IPS-NIHi7 (cell line): ENCODE results near the gene PRRX1.

Source experiments
- DNase-seq: peaks from one replicate; pipeline ENCODE4 v3.0.0; 2012; ENCODE audit warnings: mixed read lengths; ENCODE audit errors: extremely low spot score

The PRRX1 gene

DNA sequence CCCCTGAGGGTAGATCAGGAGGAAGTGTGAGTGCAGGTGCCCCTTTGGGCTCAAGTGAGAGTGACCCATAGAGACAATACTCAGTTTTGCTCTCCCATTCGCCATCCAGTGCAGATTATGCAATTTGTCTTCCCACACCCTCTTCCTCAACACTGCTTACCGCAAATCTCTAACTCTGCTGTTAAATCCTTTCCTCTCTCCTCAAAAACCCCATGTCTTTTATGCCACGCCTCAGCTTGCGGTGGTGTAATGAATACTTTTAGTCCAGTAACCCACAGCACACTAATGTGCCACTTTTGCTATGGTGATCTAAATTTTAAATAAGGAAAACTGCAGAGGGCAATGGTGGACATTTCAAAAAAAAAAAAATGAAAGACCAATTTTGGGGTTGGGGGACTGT, 57.7 kb downstream of the PRRX1 start:
- DNase-seq = no peak

DNA sequence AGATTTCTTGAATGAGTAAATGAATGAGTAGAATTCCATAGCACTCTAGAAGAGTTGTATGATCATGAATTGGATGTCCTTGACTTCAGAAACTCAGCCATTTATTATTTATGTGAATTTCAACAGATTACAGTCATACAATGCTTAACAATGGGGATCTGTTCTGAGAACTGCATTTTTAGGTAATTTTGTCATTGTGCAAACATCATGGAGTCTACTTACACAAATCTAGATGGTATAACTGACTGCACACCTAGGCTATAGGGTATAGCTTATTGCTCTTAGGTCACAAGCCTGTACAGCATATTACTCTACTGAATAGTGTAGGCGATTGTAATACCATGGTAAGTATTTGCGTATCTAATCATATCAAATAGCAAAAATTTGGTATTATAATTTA, 59.6 kb downstream of the PRRX1 start:
- DNase-seq = no peak

DNA sequence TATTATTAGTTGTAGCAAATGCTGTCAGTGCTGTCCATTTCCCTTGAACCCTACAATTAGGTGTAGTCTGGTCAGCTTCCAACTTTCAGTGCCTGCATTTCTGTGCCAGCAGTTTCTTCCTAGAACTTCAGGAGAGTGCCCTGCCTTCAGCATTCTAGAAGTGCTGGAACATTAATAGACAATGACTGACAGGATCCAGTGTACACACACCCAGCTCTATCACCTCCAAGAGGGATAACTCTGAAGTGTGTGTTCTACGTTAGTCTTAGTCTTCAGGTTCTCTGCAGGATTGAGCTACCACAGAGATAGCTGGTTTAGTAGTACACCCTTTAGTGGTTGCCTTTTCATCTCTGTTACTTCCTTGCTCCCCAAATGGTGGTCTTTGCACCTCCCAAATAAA, 61.4 kb downstream of the PRRX1 start:
- no peak for DNase-seq

DNA sequence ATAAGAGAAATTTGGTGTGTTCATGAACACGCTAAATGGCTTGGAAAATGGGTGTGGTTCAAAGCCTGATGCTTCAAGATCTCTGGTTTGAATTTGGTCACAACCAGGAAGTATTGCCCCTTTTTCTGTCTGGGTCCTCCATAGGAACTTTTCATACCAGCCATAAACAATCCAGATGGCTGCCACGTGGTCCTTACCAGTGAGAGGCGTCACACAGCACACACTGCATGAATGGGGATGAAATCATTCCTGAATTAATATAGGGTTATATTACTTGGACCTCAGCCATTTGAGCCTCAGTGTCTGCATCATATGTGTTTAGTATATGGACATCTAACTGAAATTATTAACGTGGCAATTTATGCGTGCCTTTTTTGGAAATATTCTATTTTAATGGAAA, 64.0 kb downstream of the PRRX1 start:
- no peak for DNase-seq

DNA sequence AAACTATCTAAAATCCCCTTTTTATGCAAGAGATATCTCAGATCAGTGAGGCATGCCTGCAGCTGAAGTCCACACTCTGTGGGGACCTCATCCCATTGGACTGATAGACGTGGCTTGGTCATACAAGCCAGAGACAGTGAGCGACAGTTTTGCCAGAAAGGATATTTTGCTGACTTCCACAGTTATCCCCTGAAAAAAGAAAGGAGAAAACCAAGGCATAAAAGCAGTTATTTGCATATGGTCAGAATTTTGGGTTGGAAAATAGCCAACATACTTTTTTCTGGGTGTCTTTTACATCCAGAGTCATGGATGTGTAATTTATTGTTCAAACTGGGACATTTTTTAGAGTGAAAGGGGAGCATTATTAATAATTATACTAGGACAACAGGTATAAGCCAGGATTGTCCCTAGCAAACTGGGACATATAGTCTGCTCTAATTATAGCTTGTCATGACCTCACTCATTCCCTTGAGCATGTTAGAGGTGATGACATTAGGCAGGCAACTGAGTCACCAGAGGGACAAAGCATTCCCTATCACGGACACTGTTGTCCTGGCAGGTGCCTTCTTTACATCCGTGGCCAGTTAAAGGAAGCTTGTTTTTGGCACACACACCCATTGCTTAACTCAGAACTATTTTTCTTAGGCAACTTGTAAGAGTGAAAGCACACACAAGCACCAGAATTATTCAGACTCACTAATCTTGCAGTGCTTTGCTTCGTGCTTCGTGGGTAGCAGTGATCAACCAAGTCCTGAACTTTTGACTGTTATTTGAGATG, 65.5 kb downstream of the PRRX1 start:
- DNase-seq = no peak

DNA sequence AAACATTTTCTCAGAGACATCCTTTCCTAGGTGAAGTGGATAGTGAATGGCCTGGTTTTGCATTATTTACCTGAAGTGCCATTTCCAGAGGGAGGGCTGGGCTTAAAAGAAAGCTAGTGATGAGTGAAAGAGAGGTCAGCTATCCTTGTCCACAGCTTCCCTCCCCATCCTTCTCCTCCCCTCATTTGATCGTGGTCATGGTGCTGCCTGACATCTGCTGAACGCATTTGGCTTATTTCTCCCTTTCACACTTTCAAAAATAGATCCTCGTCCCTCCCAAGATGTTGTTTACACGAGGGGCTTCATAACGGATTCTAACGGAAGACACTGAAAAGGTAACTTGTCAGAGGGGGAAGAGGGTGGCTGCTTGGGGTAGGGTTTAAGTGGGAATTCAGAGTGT, 66.1 kb downstream of the PRRX1 start:
- DNase-seq = no peak

DNA sequence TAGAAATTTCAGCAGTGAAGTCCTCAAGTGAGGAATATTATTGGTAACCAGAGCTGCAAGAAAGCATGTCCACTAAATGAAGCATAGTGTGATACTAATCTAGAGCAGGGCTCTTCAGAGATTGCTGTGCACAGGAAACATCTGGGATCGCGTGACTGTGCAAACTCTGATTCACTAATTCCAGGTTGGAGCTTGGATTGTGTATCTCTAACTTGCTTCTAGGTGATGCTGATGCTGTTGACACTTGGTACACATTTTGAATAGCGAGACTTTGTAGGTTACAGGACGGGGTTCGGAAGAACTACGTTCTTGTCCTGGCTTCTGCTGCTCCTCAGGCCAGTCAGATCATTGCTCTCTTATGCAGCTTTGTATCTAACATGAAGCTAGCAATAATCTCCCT, 66.5 kb downstream of the PRRX1 start:
- DNase-seq = no peak

DNA sequence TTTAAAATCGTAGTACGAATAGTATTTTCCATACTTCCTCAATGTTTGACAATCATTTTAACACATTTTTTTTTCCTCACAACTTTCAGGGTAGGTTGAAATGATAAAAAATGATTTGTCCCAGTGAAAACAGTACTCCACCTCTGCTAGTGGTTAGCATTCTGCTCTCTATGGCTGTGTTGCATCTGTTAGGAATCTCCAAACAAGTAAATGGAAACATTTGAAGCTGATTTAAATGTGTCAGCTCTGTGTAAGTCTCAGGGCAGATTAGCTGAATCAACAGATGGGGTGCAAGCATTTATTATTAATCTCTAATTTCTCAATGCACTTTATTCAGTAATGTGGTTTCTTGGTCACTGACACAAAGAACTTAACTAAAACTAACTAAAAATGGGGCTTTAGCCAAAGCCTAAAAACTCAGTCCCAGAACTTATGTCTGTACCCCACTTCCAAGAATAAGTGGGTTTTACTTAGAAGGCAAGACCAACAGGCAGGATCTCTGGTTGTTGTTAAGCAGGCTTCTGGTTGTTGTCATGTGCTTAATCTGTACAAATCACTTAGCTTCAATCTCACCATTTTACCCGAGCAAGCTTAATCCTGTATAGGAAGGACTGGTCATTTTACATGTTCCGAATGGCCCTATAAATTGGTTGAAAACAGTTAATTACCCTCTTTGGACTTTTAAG, 67.8 kb downstream of the PRRX1 start:
- no peak for DNase-seq

DNA sequence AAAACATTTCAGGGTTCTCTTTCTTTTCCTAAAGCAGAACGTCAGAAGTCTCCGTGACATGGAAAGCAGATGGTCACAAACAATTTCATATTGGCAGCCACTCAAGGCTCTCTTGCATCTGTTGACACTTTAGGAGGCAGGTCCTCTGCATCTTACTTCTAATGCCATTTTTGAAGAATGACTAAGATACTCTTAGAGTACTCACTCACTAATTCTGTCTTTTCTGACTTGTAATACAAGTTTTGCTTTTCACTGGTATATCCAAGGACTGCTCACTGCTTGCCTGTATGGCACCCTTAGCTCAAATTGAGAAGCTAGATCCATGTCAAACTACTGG, 68.3 kb downstream of the PRRX1 start:
- DNase-seq = no peak

DNA sequence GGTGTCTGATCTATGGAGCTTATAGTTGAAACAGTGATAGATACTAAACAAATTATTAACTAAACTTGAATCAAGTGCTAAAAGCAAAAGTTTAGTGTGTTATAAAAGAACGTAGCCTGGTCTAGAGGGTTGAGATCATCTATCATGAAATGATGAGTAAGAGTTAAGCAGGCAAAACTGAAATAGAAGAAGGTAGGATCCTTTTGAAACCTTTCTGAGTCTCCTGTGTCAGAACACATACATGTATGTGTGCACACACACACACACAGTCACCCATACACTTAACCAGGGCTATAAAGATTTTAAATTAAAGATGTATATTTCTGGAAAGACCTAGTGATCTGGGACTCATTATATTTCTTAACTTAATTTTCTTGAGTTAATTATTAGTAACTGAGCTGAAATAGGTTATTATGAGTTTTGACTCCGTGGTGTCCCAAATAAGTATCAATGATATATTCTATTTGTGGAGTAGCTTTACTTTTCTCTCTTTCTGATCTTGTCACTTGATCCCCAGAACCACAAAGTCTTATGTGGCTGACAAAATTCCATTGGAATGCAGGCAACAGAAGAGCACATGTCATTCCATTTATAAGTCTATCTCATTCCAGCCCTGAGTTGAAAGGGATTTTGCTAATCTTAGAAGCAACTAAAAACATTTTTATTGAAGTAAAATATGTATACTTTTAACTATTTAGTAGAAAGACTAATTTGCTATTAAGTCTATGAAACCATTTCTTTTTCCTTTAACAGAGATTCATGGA, 70.7 kb downstream of the PRRX1 start:
- DNase-seq = no peak

DNA sequence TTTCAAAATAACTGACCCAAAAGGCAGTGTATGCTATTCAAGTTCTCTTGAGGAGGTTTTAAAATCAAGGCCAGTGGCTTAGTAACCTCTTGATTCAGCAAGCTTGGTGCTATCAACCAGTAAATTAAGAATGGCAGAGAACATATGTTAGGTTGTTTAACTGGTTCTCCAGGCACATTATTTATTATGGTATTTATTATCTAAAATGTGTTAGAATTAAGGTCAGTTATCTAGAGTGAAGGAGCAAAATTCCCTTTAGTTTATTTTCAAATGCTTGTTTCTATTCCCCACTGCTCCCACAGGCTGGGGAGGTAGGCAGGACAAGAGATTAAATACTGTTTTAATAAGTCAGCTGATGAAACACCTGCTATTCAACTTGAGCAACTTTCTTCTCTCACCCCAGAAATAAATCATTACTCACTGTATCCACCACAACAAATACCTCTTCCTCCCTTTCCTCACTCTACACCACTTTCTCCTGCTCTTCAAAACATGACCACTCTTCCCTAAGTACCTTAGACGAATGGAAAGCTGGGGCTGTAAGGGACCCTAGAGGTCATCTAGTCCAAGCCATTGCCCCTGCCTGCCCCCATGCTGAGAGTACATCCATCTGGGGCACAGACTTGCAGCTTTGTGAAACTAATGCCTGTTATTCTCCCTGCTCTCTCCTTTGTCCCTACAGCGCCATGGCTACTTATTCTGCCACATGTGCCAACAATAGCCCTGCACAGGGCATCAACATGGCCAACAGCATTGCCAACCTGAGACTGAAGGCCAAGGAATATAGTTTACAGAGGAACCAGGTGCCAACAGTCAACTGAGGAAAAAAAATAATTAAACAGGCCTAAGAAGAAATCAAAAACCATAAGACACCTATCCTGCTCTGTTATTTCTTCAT, 71.7 kb downstream of the PRRX1 start:
- no peak for DNase-seq

DNA sequence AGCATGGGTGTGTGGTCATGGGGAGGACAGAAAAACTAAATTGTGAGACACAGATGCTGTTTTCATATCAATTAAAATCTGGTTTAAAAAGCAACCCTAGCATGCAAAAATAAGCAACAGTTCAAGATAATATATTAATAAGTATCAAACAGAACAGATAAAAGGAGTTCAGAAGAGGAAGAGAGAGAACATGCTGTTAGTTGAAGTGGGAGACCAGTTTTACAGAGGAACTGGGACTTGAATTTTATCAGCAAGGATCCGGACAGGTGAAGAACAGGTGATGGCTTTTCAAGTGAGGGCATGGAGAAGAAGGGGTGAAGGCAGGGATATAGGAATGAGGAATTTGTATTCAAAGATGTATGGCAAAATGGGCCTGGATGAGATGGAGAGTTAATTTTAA, 75.9 kb downstream of the PRRX1 start:
- DNase-seq = no peak

DNA sequence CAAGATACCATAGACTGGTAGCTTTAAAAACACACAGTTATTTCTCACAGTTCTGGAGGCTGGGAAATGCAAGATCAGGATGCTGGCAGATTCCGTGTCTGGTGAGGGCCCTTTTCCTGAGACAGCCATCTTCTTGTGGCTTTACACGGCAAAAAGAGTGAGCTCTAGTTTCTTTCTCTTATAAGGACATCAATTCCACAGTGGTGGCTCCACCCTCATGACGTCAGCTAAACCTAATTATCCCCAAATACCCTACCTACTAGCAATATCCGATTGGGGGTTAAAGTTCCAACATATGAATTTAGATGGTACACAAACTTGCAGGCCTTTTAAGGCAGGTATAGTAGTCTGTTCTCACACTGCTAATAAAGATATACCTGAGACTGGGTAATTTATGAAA, 77.7 kb downstream of the PRRX1 start:
- DNase-seq = no peak

DNA sequence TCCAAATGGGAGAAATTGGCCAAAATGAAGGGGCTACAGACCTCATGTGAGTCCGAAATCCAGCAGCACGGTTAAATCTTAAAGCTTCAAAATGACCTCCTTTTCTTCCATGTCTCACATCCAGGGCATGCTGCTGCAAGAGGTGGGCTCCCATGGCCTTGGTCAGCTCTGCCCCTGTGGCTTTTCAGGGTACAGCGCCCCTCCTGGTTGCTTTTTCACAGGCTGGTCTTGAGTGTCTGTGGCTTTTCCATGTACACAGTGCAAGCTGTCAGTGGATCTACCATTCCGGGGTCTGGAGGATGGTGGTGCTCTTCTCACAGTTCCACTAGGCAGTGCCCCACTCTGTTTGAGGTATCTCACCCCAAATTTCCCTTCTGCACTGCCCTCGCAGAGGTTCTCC, 78.7 kb downstream of the PRRX1 start:
- no peak for DNase-seq

DNA sequence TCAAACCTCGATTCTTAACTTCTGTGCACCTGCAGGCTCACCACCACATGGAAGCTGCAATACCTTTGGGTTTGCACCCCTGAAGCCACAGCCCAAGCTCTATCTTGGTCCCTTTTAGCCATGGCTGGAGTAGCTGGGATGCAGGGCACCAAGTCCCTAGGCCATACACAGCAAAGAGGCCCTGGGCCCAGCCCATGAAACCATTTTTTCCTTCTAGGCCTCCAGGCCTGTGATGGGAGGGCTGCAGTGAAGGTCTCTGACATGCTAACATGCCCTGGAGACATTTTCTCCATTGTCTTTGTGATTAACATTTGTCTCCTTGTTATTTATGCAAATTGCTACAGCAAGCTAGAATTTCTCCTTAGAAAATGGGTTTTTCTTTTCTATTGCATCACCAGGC, 79.2 kb downstream of the PRRX1 start:
- DNase-seq = no peak

DNA sequence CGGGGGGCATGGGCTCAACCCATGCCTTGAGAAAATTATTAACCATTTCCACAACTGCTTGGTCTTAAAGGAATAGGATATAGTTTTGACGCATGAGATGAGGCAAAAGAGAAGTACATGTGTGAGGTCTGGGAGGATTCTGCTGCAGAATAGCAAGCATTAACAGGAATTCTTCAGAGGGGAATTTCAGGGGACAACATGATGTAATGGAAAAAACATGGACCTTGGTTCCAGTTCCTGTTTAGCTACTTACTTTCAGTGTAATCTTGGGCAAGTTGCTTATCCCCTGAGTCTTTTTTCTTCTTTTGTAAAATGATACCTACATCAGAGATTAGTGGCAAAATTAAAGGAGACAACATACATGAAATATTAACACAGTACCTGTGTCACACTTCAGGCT, 85.6 kb downstream of the PRRX1 start:
- no peak for DNase-seq

DNA sequence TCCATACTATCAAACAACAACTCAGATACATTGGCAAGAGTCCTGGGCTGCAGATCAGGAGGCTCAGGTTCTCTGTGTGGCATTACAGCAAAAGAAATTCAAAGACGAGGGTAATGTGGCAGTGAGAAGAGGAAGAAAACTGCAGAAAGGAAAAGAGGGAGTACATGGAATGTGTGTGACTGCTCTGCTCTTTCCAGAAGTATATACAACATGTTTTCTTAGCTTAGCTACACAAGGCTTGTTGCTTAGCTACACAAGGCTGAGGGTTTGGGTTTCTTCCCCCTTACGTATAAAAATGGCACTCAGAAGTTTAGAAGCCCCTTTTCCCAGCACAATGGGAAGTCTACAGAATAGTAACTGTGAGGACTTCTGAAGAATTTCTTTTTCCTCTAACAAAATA, 86.0 kb downstream of the PRRX1 start:
- DNase-seq = no peak

DNA sequence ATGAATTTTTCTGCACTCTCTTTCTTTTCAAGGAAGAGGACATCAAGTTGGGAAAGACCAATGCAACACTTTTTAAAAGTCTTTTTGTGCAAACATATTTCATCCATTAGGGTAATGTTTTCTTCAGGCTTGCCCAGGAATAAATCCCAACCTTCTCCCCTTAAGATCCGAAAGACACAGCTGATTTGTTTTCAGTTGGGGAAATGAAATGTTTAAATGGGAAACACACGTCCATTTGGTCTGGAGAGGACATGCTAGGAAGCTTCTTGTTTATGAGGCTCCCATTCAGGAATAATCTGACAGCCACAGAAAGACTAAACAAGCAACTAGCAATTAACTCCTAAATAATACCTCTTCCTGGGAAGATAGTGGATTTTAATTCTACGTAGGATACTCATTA, 91.9 kb downstream of the PRRX1 start:
- DNase-seq = no peak

DNA sequence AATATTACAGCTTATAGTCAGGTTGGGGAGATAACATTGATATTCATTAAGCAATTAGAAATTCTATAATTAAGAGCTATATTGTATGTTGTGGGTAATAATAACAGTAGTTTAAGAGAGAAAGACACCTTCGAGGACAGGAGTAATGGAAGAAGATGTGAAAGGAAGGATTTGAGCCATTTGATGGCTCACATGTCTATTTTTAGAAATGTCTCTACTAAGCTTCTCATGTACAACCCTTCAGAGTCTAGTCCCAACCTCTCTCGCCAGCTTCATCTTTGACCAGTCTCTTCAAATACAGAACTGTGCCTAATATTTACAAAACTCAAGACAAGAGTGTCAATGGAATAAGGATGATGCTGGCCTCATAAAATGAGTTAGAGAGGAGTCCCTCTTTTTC, 95.1 kb downstream of the PRRX1 start:
- DNase-seq = no peak

DNA sequence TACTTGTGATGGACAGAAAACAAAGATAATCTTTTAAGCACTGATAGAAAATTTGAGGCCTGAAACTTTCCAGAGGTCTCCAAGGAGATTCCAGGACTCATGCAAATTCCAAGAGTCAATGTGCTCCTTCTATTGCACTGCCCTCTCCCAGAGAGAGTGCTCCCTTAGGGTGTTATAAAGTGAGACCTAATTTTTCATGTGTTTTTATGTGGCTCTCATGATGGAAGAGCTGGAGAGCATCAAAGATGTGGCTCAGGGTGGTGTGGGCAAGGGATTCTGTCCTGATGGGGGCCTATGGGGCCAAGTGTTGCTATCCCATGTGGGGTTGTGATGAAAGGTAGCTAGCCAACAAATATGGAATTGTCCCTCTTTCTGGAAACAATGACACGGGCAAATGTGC, 101.3 kb downstream of the PRRX1 start:
- no peak for DNase-seq

DNA sequence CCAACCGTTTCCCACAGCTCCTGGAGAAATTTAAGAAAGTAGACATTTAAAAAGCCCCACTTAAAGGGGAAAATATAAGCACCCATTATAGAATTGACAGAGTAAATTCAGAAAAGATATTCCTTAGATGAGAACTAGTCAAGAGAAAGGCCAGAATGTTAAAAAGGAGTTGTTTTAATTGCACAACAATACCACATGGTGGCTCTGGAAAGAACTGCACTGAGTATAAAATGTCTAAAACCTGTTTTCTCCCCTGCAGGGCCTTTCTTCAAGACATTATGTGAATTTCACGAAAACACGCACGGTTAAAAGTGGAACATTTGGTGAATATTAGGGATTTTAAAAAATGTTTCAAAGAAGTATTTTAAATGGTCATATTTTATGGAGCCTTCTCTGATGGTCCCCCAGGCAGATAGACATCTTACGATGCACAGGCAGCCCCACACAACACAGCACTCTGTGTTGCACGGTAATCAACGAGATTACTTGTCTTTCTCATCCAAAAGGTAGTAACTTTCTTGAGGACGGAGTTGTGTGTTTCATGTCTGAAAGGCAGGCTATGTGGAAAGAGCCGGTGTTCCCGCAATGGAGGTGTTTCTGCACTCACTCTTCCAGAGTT, 101.9 kb downstream of the PRRX1 start:
- no peak for DNase-seq

DNA sequence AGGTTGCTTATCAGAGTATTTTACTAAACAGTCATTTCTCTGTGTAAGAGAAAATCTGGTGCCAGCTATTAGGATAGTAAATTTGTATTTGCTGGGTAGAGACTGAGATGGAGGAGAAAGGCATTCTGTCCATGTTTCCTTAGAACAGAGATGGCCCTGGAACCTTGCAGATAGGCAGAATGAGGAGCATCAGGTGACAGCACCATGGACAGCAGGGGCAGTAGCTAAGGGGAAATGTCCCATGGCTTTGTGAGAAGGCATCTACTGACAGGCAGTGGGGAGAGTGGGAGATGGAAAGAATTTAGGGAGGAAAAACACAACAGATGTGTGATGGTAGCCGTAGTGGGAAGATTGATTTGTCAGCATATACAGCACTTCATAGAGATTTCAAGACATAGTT, 105.0 kb downstream of the PRRX1 start:
- peak; percentile 38 for DNase-seq
